Activated CD8-positive, alpha-beta memory T cell treated with anti-CD3 and anti-CD28 coated beads for 24 hours (primary cell): Measurements from ENCODE around the gene SLC5A10.
"Not testable (repeated sequence)": the region's sequence is repeated elsewhere in the genome, so short reads cannot be mapped to it uniquely, and the experiment has no call there.

ENCODE experiments used
- DNase-seq: peaks from one replicate; pipeline ENCODE4 v3.0.0-alpha.2; 2020

Gene SLC5A10

GRCh38 chr17:18948476-18949006 lies 3.4 kb upstream of the SLC5A10 start:
- DNase-seq, result no peak

DNA sequence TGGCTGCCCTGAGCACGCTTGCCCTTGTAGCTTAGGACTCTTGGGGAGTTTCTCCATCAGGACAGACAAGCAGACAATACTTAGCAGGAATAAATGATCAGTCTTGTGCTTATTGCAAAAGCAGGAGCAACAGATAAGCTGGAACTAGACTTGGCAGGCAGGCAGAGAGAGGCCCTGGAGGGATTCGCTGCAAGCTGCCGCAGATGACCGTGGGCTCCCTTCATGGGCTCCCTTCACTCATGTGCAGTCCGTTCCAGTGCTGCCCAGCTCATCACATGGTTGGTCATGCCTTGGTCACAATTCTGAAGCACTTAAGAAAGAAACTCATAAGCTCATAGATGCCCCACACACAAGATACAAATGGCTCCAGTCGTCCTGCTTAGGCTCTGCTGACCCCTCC lies 2.4 kb upstream of the SLC5A10 start:
- no peak for DNase-seq

DNA sequence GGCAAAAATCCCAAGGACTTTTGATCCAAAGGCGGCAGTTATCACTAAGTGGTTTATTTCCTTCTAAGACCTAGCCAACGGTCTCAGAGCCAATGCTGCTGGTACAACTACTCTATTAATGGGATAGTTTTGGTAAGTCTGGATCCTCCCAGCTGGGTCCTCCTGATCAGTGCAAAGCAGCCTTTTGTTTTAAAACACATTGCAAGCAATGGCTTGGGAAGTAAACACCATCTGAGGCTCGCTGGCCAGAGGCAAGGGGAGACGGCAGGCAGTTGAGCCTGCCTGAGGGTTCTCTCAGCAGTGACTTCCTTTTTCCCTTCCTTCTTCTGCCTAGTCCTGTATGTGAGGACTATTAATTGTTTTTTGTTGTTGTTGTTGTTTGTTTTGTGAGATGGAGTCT lies 1.6 kb upstream of the SLC5A10 start:
- no peak for DNase-seq

DNA sequence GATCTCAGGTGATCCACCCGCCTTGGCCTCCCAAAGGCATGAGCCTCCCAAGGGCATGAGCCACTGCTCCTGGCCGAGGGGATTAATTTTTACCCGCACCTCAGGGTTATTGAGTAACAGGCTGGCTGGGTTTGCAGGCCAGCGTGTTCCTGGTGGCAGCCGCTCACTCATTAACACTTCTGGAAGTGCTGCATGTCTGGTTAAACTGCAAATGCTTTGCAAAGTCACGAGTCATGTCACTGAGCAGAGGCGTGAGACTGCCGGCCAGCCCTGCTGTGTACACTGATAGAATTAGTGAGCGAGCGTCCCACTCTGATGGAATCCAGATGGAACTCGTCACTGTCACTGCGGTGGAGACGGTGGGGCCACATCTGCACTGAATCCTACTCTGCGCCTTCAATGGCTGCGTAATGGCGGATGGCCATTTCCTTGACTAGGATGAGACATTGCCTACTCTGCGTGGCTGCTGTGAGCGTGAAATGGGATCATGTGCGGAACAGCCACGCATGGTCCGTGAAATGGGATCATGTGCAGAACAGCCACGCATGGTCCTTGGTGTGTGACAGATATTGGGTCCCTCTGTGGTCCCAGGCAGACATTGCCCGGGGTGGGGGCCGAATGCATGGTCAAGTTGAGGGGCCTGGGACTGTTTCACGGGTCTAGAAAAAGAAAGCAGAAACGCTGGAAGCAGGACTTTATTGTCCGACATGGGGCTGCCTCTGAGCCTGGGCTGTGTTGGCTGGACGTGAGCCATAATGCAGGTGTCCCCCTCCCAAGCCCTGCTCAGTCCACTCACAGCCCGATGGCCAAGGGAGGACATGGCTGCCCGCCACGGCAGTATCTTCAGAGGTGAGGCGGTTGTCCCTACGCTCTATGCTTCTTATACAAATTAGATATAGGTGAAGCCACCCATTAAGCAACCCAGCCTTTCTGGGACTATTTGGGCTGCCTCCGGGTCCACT lies 740 bp upstream of the SLC5A10 start:
- no peak for DNase-seq

DNA sequence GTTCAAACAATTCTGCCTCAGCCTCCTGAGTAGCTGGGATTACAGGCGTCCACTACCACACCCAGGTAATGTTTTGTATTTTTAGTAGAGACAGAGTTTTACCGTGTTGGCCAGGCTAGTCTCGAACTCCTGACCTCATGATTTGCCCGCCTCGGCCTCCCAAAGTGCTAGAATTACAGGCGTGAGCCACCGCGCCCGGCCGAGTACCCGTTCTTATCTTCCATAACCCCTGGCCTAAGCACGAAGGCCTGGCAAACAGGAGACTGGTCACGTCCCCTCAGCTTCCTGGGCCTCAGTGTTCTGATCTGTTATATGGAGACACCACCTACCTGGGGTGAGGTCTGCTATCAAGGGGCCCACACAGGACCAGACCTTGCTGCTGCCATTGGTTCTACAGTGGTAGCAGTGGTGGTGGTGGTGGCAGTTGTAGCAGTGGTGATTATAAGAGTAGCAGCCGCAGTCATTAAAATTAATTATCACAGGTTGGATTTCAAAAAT lies 1.3 kb downstream of the SLC5A10 start:
- no peak for DNase-seq

- no peak for DNase-seq
These were observed 2.4 kb downstream of the SLC5A10 start for GRCh38 chr17:18954321-18954720.

- no peak for DNase-seq
These were observed 3.0 kb downstream of the SLC5A10 start for GRCh38 chr17:18955009-18955408.

DNA sequence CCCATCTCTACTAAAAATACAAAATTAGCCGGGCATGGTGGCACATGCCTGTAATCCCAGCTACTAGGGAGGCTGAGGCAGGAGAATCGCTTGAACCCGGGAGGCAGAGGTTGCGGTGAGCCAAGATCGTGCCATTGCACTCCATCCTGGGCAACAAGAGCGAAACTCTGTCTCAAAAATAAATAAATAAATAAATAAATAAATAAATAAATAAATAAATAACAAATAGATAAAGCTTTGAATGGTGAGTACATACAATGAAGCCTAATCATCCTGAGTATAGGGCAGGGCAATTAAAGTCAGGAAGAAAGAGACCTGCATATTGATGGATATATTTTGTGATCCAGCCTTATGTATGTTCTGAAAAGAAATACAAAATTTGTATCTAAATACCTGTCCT lies 4.1 kb downstream of the SLC5A10 start:
- not testable (repeated sequence) for DNase-seq

GRCh38 chr17:18956581-18956980 lies 4.6 kb downstream of the SLC5A10 start:
- DNase-seq, result no peak

- DNase-seq, result no peak
These were observed 5.9 kb downstream of the SLC5A10 start for GRCh38 chr17:18957831-18958230.

- DNase-seq, result no peak
These were observed 6.6 kb downstream of the SLC5A10 start for GRCh38 chr17:18958611-18959010.

DNA sequence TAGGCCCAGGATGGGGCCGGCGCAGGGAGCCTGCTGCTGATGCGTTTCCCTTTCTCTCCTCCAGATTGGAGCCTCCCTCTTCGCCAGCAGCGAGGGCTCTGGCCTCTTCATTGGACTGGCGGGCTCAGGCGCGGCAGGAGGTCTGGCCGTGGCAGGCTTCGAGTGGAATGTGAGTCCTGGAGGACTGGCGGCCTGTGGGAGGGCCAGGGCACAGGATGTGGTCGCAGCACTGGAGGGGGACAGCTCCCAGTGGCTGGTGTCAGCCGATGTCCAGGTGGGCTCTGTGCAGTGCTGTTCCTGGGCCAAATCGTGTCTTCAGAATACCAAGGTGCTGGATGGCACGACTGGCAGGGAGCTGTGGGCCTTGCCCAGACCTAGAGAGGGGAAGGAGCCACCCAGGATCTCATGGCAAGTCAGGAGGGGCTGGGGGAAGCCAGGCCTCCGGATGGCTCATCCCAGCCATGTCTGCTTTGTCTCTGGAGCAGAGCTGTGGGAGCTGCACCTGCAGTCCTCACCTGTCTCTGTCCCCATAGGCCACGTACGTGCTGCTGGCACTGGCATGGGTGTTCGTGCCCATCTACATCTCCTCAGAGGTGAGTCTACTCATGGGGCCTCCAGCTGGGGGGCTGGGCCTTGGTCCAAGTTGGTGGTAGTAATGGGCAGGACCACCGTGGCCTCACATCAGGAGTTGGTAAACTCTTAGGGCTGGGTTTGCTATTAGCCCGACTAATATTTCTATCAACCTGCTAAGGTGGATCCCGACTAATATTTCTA lies 7.3 kb downstream of the SLC5A10 start:
- no peak for DNase-seq

- no peak for DNase-seq
These were observed 7.9 kb downstream of the SLC5A10 start for GRCh38 chr17:18959845-18960240.

DNA sequence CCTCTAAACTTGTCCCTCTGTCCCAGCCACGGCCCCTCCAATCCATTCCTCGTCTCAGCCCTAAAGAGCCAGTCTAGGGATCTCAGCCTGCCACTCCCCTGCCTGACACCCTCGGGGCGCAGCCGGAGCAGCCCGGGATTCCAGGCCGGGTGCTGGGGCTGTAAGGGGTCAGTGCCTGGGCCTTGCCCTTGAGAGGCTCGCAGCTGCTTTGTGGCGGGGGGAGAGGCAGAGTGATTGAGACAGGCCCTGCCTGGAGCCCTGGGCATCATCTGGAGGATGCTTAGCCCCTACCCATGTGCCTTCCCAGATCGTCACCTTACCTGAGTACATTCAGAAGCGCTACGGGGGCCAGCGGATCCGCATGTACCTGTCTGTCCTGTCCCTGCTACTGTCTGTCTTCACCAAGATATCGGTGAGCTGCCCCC lies 8.3 kb downstream of the SLC5A10 start:
- no peak for DNase-seq

DNA sequence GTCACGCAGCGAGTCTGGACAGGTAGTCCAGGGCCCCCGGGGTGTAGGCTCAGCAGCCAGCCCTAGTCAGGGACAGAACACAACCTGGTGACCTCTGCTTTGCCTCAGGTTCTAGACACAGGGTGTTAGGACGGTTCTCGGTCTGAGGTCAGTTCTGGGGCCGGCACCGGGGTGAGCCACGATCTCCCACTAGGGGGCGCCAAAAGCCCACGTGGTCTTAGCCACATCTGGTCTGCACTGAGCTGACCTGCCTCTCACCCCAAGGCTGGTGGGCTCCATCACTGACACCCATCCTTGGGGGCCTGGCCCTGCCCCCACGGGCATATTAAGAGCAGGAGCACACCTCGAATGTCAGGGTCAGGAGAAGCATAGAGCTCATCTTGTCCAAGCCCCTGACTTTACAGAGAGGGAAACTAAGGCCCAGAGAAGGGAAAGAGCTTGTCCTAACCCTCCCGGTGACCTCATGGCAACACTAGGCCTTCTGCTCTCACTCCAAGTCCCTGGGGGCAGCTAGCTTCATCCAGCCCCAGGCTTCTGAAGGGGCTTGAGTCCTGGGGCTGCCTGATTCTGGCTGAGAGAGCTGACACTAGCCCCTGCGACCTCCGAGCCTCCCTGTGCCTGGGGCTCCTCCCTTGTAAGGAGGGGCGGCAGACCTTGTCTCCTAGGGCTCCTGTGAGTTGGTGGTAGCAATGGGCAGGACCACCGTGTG lies 9.0 kb downstream of the SLC5A10 start:
- peak; percentile 95 for DNase-seq

DNA sequence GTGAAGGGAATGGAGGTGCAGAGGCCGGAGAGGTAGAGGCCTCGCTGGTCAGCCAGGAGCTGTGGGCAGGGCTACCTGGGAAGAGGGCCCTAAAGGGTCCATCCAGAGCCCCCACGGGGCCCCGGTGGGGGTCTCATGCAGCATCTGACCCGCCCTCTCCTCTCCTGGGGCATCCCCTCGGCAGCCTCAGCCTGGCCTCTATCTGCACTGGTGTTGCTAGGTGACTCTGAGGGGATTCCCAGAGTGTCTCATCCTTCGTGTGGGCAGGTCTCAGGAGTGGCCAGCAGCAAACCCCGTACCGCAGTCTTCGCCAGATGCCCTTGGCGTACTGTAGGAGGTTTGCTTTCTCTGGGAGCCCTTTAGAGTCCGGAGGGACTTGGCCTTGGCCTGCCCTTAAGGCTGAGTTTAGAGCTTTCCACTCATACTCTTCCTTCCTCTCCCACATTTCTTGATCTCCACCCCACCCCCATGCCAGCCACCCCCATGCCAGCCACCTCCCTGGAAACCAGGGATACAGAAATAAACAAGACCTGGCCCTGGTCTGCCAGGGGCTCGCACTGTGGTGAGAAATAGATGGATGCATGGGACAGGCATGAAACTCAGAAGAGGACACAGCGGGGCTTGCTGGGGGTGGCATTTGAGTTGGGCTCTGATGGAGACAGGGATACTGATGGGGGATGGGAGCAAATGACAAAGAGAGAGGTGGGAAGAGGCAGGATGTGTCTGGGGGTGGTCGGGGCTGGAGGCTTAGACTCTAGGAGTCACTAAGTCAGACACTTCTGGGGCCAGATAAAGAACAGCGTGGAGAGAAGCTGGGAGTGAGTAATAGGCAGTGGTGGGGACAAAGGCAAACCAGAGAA lies 9.9 kb downstream of the SLC5A10 start:
- DNase-seq, result no peak

GRCh38 chr17:18962494-18962815 lies 10.5 kb downstream of the SLC5A10 start:
- DNase-seq, result no peak

DNA sequence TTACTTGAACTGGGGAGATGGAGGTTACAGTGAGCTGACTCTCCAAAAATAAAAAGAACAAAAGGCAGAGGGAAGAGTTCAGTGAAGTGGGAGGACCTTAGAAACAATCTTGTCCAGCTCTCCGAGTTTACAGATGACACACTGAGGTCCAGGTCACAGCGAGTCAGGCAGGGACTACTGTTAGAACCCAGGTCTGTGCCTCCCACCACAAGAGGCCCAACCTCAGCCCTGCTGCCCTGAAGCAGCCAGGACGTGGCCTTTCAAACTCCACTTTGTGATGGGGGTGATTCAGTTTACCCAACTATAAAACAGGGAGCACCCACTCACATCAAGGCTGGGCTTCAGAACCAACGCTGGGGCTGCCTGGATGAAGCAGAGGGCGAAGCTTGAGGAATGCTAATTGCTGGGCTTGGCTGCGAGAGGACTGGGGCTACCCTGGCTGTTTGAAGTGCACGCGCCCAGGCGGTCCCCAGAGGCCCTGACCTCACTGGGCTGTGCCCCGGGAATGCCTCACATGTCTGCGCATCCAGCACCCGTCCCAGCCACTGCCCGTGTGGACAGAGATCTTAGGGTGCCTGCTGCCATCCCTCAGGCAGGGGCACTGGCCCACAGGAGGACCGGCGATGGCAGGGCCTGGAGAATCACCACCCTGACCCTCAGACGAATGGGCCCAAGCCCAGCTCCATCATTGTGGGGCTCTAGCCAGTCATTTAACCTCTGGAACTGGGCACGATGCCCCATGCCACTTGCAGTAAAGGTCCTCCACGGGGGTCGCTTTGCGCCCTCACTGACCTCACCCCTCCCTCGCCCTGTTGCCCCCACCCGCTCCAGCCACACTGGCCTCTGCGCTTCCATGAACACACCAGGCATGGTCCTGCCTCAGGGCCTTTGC lies 11.4 kb downstream of the SLC5A10 start:
- DNase-seq, result no peak

DNA sequence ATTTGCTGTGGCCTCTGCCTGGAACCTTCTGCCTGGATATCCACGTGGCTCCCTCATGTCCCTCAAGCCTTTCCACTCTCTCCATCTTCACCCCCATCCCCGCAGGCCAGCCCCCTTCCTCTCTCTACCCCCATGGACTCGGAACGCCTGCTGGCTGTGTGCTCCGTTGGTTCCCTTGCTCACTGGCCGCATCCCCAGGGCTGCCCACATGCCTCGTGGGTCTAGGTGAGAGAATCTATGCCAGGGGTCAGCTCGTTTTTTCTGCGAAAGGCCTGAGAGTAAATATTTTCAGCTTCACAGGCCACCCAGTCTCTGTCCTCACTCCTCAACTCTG lies 12.0 kb downstream of the SLC5A10 start:
- no peak for DNase-seq

DNA sequence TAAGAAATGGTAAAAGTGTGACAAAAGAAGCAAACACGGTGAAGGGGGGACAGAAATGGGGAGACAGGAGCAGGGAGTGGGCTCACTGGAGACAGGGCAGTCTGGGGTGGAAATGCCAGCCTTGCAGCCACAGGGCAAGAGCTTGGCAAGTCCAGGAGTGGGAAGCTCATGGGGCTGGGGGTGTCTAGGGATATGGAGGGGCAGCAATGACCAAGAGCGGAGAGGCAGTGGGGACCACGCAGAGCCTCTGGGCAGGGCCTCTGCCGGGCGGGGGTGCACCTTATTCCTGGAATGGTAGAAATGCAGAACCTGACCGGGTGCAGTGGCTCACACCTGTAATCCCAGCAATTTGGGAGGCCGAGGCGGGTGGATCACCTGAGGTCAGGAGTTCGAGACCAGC lies 12.6 kb downstream of the SLC5A10 start:
- DNase-seq, result no peak
